Measurements from ENCODE around the gene NEK2.
"Not testable (repeated sequence)": the region's sequence is repeated elsewhere in the genome, so short reads cannot be mapped to it uniquely, and the experiment has no call there.

NEK2 gene

GRCh38 chr1:211675230-211676105 is at the start of gene NEK2:
NEK2 (minus strand) TSS chr1:211675621; CDS start chr1:211675479, 142 bp downstream.
- DNase-seq (ENCODE audit: low spot score) = peak; percentile 96

DNA sequence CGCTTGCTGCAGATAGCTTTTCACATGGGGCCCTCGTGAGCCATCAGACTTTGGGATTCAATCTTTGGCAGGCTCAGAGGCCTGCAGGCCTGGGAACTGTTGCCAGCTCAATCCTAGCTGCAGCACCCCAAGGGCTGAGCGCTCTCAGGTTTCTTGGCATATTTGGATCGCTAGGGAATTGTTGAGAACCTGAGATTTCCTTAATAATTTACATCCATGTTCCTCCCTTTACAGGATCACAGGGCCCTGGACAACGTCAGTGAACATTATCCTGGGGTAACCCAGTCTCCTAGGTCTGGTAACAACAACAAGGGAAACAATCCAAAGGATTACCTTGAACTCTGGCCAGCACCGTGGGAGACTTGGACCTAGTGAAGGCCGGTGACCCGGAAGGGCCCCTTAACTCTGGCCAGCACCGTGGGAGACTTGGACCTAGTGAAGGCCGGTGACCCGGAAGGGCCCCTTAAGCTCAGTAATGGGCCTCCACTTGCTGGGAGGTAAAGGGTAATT is 49.3 kb upstream of the NEK2 start:
- no peak for DNase-seq (ENCODE audit: low spot score)

GRCh38 chr1:211723273-211723672 is 47.9 kb upstream of the NEK2 start:
- DNase-seq (ENCODE audit: low spot score) = no peak

- no peak for DNase-seq (ENCODE audit: low spot score)
These were observed 47.1 kb upstream of the NEK2 start for GRCh38 chr1:211722277-211723175.

- DNase-seq (ENCODE audit: low spot score) = not testable (repeated sequence)
These were observed 41.1 kb upstream of the NEK2 start for GRCh38 chr1:211716555-211716954.

DNA sequence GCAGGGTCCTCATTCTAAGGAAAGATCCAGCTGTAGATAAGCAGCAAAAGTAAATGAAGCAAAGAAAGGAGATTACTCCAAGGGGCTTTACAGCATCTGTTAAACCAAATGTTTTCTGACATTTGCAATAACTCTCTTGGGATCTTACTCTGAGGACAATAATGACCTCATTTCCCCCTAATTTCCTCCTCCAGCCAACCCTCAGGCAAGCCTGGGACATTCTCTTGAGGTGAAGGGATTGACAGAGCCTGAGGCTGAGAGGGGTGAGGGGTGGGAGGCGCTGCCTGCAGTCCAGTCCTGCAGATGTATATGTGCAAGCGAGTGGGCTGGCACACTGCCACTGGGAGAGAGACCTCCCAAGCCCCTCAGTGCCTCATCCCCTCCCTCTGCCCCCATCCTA is 40.5 kb upstream of the NEK2 start:
- no peak for DNase-seq (ENCODE audit: low spot score)

DNA sequence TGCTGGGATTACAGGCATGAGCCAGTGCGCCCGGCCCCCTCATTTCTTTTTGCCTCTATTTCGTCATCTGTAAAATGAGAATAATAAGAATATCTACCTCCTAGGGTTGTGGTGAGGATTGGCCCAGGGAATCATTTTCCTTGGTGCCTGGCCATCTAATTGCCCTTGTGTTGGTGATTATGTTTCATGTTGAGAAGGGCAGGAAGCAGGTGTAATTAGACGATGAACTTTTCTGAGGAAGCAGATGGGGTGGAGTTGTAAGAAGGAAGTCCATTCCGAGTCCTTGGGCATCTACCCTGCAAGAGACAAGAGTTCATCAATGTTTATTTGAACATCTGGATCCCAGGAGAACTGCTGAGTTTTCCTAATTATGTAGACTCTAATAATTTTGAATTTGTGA is 38.7 kb upstream of the NEK2 start:
- no peak for DNase-seq (ENCODE audit: low spot score)

DNA sequence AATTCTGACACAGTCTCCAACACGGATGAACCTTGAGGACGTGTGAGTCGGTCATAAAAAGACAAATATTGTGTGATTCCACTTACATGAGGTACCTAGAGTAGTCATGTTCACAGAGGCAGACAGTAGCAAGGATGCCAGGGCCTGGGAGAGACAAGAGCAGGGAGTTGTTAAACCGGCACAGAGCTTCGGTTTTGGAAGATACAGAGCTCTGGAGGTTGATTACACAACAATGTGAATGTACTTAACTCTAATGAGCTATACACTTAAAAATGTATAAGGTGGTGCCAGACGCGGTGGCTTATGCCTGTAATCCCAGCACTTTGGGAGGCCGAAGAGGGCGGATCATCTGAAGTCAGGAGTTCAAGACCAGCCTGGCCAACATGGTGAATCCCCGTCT is 37.8 kb upstream of the NEK2 start:
- no peak for DNase-seq (ENCODE audit: low spot score)

- no peak for DNase-seq (ENCODE audit: low spot score)
These were observed 35.9 kb upstream of the NEK2 start for GRCh38 chr1:211711315-211711705.

DNA sequence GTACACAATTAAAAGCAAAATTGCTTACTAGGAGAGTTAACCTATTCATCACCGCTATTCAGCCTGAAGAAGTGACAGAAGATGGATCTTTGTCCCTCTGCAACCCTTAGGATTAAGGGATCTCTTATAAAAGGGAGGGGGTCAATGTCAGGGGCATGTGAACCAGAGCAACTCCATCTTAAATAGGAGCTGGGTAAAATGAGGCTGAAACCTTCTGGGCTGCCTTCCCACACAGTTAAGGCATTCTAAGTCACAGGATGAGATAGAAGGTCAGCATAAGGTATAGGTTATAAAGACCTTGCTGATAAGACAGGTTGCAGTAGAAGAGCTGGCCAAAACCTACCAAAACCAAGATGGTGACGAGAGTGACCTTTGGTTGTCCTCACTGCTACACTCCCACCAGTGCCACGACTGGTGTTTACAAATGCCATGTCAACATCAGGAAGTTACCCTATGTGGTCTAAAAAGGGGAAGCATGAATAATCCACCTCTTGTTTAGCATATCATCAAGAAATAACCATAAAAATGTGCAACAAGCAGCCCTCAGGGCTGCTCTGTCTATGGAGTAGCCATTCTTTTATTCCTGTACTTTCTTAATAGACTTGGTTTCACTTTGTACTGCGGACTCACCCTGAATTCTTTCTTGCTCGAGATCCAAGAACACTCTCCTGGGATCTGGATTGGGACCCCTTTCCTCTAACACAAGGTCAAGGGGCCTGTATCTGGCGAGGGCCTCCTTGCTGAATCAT is 35.3 kb upstream of the NEK2 start:
- DNase-seq (ENCODE audit: low spot score) = no peak

GRCh38 chr1:211708926-211709325 is 33.5 kb upstream of the NEK2 start:
- no peak for DNase-seq (ENCODE audit: low spot score)

DNA sequence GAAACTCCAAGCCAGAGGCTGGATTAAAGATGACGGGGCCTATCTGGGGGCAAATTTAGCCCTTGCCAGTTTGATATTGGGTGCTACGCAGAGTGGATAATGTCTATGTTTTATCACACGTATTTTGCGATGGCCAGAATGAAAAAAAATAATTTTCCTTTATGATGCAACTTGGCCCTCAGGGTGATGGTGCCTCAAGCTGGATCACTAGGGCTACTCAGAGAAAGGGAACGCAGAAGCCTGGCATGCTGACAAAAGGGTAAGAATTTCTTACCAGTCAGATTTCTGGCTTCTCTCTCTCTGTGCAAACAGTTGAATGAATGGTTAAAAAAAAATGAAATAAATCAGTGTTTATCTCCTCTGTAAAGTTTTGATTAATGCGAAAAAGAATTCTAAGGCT is 32.6 kb upstream of the NEK2 start:
- no peak for DNase-seq (ENCODE audit: low spot score)

GRCh38 chr1:211705467-211706091 is 30.2 kb upstream of the NEK2 start:
- DNase-seq (ENCODE audit: low spot score) = no peak

DNA sequence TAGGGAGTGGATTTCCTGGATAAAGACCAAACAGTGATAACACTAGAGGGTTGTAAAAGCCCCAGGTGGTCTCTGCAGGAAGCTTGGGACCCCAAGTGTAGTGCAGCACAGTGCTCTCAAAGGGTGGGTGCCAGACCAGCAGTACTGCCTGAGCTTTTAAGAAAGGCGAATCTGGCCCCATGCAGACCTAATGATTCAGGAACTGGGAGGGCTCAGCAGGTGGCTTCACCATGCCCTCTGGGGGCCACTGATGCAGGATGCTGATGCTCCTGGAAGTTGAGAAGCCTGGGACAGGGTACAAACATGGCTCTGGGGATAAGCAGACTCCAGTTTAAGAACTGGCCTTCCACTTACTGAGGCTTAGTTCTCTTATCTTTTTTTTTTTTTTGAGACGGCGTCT is 29.1 kb upstream of the NEK2 start:
- no peak for DNase-seq (ENCODE audit: low spot score)

DNA sequence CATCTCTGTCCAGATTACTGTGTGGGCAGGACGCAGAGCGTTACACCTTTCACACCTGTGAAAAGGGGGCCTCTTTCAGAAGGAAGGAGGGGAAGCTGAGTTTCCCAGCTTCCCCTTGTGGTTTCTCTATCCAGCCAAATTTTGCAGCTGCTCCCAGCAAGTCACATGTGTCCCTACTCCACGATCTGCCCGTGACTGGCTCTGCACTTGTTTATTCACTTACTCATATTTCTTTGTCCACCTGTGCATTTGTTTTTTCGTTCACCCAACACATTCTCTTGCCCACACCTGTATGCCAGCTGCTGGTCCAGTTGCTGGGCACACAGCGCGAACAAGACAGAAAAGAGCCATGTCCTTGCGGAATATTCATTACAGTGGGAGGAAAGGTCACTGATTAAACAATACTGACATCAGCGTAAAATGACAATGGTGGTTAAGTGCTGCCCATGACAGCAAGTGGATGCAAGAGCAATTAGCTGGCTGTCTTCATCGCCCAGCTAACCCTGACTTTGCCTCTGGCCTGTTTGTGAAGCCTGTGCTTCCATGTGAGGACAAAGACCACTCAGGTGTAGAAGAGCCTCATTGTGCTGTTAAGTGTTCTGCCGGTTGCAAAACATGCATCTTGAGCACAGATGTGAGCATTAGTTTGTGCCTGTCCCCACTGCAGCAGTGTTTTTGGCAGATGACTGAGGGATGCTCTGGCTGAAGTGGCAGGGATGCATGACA is 28.6 kb upstream of the NEK2 start:
- DNase-seq (ENCODE audit: low spot score) = no peak

DNA sequence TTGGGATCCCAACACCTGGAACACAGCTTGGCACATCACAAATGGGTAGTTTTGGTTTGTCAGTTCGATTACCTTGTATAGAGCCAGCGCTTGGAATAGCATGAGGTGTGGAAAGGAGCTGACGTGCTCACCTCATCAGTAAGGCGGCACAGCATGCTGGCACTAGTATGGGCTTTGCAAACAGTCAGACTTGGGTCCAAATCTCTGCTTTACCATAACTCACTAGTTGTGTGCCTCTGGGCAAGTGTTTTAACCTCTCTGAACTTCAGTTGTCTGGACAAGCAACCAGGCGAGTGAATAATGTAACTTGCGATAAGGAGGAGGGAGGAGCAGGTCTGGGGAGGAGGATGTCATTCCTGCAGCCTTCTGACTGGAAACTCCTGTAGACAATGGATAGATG is 26.3 kb upstream of the NEK2 start:
- no peak for DNase-seq (ENCODE audit: low spot score)

DNA sequence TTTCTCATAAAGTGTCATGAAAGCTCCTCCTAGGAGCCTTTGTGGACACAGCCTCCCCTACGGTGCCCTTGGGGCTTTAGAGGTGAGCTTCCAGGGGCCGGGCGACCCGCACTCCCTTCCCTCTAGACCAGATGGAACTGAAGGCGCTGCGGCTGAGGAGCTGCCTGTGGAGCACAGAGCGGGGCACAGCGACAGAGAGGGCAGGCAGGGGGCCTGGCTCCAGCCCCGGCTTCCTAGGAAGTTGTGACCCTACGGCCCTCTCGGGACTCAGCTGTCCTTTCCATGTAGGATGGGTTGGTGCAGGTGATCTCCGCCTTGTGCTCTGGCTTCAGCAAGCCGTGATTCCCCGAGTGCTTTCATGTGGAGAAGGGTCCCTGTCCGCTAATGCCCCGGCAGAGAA is 23.6 kb upstream of the NEK2 start:
- DNase-seq (ENCODE audit: low spot score) = no peak

DNA sequence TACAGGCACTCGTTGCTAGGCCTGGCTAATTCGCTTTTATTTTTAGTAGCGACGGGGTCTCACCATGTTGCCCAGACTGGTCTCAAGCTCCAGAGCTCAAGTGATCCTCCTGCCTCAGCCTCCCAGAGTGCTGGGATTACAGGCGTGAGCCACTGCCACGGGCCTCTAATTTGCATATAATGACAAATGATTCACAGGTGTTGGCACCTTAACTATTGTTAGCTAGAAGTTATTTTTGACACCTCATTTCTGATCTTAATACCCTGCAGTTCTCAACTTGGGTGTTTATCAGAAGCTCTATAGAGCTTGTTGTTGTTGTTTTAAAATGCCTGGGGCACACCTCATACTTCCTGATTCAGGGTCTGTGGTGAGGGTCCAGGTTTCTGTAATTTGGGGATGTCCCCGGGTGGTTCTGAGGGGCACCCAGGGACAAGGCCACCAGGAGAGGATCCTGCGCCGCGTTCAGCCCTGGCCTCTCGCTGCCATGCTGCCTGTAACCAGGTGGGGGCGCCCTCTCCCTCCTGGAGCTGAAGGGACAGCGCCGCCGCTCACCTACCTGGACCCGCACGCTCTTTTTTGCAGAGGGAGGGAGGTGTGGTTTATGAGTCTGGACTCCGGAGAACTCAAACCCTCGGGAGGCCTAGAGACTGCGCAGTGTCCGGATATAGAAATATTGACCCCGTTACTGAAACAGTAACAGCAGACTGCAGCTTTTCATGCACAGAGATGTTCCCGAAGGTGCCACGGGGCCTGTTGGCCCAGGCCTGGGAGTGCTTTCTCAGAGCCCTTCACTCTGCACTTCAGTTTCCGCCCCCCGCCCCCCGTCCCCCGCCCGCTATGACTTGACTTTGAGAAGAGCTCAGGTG is 23.0 kb upstream of the NEK2 start:
- DNase-seq (ENCODE audit: low spot score) = peak; percentile 65

- DNase-seq (ENCODE audit: low spot score) = no peak
These were observed 21.9 kb upstream of the NEK2 start for GRCh38 chr1:211697356-211697755.
